ENCODE measurements around the gene ADCY2. TPM values are rescaled to one million over a fixed set of nuclear protein-coding genes. Genes with fewer than 3 reads are reported as not detected.

ADCY2 gene
- total RNA-seq, 2 donors from 2014 or later, result 5.2 to 17.7 TPM

- no peaks in the 10 kb centered on the region for H3K4me1 ChIP-seq (replicated peaks)
- no peak for DNase-seq (ENCODE audit: low spot score)
- H3K4me3 ChIP-seq, result no peak overlapping the region
- no peaks in the 10 kb centered on the region for H3K36me3 ChIP-seq
- no peak overlapping the region for H3K27ac ChIP-seq
- intact Hi-C loops (cut with DNase I), result no loop called here
- no peaks in the 10 kb centered on the region for H3K27me3 ChIP-seq (replicated peaks; ENCODE audit: insufficient read depth)
- H3K9me3 ChIP-seq, result no peaks in the 10 kb centered on the region
- TF ChIP-seq POLR2A (IDR thresholded peaks at IDR 0.05), result no peak
- TF ChIP-seq CTCF (IDR thresholded peaks at IDR 0.05), result no peak
- TF ChIP-seq POLR2AphosphoS5 (IDR thresholded peaks at IDR 0.05), result no peak
- WGBS, result 86% methylated on average over 11 of the region's 11 CpGs
Measured at GRCh38 chr5:7825630-7826029, 429.7 kb downstream of the ADCY2 start.

- no peak overlapping the region for H3K4me3 ChIP-seq
- no peak overlapping the region for H3K27ac ChIP-seq
- H3K4me1 ChIP-seq (replicated peaks), result no peaks in the 10 kb centered on the region
- H3K36me3 ChIP-seq, result no peaks in the 10 kb centered on the region
- H3K9me3 ChIP-seq, result no peaks in the 10 kb centered on the region
- DNase-seq (ENCODE audit: low spot score), result no peak
- intact Hi-C loops (cut with DNase I), result no loop called here
- no peak for TF ChIP-seq POLR2AphosphoS5 (IDR thresholded peaks at IDR 0.05)
- peak in 1 of 4 experiments; percentile 6 for TF ChIP-seq CTCF (IDR thresholded peaks at IDR 0.05)
- WGBS, result 52% methylated on average over 6 of the region's 6 CpGs
- no peaks in the 10 kb centered on the region for H3K27me3 ChIP-seq (replicated peaks; ENCODE audit: insufficient read depth)
Measured at GRCh38 chr5:7827610-7828009, 431.7 kb downstream of the ADCY2 start.

- Histone ChIP-seq H3K4me3 (no peak overlapping the region), H3K36me3 (no peaks in the 10 kb centered on the region), H3K9me3 (no peaks in the 10 kb centered on the region), H3K4me1 (replicated peaks) (no peaks in the 10 kb centered on the region), H3K27ac (no peak overlapping the region), H3K27me3 (replicated peaks; ENCODE audit: insufficient read depth) (no peaks in the 10 kb centered on the region)
- WGBS, result 67% methylated on average over 10 of the region's 10 CpGs
- intact Hi-C loops (cut with DNase I), result no loop called here
- peak; percentile 12 for TF ChIP-seq POLR2AphosphoS5 (IDR thresholded peaks at IDR 0.05)
- TF ChIP-seq CTCF (IDR thresholded peaks at IDR 0.05), result no peak
- DNase-seq (ENCODE audit: low spot score), result no peak
Measured at GRCh38 chr5:7828269-7828668, 432.3 kb downstream of the ADCY2 start.

- WGBS, result 83% methylated on average over 4 of the region's 4 CpGs
- no peaks in the 10 kb centered on the region for H3K4me1 ChIP-seq (replicated peaks)
- TF ChIP-seq POLR2AphosphoS5 (IDR thresholded peaks at IDR 0.05), result no peak
- no peak for TF ChIP-seq POLR2A (IDR thresholded peaks at IDR 0.05)
- no peak for TF ChIP-seq CTCF (IDR thresholded peaks at IDR 0.05)
- H3K27ac ChIP-seq, result no peak overlapping the region
- no peaks in the 10 kb centered on the region for H3K27me3 ChIP-seq (replicated peaks; ENCODE audit: insufficient read depth)
- no peaks in the 10 kb centered on the region for H3K36me3 ChIP-seq
- H3K4me3 ChIP-seq, result no peak overlapping the region
- intact Hi-C loops (cut with DNase I), result no loop called here
- H3K9me3 ChIP-seq, result no peaks in the 10 kb centered on the region
- DNase-seq (ENCODE audit: low spot score), result no peak
Measured at GRCh38 chr5:7834982-7835381, 439.0 kb downstream of the ADCY2 start.

GRCh38 chr5:7837403-7837802 is 441.5 kb downstream of the ADCY2 start:
- Histone ChIP-seq H3K4me1 (replicated peaks) (no peaks in the 10 kb centered on the region), H3K27ac (no peak overlapping the region), H3K36me3 (no peaks in the 10 kb centered on the region), H3K9me3 (no peaks in the 10 kb centered on the region), H3K27me3 (replicated peaks; ENCODE audit: insufficient read depth) (no peaks in the 10 kb centered on the region), H3K4me3 (no peak overlapping the region)
- TF ChIP-seq CTCF (IDR thresholded peaks at IDR 0.05) (no peak), POLR2A (IDR thresholded peaks at IDR 0.05) (no peak), POLR2AphosphoS5 (IDR thresholded peaks at IDR 0.05) (no peak)
- DNase-seq (ENCODE audit: low spot score), result no peak
- 64% methylated on average over 3 of the region's 3 CpGs for WGBS
- intact Hi-C loops (cut with DNase I), result no loop called here

Data from prostate gland (tissue), 2 donors.